Measurements from ENCODE around the gene TIGD6. TPM values are rescaled to one million over a fixed set of nuclear protein-coding genes. Genes with fewer than 3 reads are reported as not detected.
A peak's percentile ranks its signal among the peaks of the same experiment; 100 is the strongest.

The TIGD6 gene
- total RNA-seq, 3 donors from 2014 or later, result 1.9 to 2.4 (median 2.1) TPM

GRCh38 chr5:150024346-150024984 is 24.0 kb upstream of the TIGD6 start:
- ATAC-seq (no peak), DNase-seq (no peak)
- H3K9me3 Mint-ChIP-seq, result no peaks in the 10 kb centered on the region
- peaks cover 3% of the 10 kb centered on the region for H3K4me1 Mint-ChIP-seq (ENCODE audit: low read depth)
- no peak overlapping the region for H3K4me3 Mint-ChIP-seq
- no peaks in the 10 kb centered on the region for H3K27me3 Mint-ChIP-seq (ENCODE audit: low read depth)
- H3K36me3 Mint-ChIP-seq (ENCODE audit: insufficient read depth), result peaks cover 51% of the 10 kb centered on the region

GRCh38 chr5:150023136-150023535 is 22.7 kb upstream of the TIGD6 start:
- Mint-ChIP-seq H3K9me3 (no peaks in the 10 kb centered on the region), H3K27me3 (ENCODE audit: low read depth) (no peaks in the 10 kb centered on the region), H3K4me3 (no peak overlapping the region), H3K36me3 (ENCODE audit: insufficient read depth) (peaks cover 56% of the 10 kb centered on the region), H3K4me1 (ENCODE audit: low read depth) (peaks cover 3% of the 10 kb centered on the region)
- no peak for ATAC-seq
- no peak for DNase-seq

- Mint-ChIP-seq H3K4me3 (no peak overlapping the region), H3K9me3 (no peaks in the 10 kb centered on the region), H3K4me1 (ENCODE audit: low read depth) (peaks cover 3% of the 10 kb centered on the region), H3K36me3 (ENCODE audit: insufficient read depth) (peaks cover 54% of the 10 kb centered on the region), H3K27me3 (ENCODE audit: low read depth) (no peaks in the 10 kb centered on the region)
- DNase-seq, result no peak
- no peak for ATAC-seq
These were observed 22.2 kb upstream of the TIGD6 start for GRCh38 chr5:150022681-150023080.

- H3K36me3 Mint-ChIP-seq (ENCODE audit: insufficient read depth), result peaks cover 52% of the 10 kb centered on the region
- no peak for DNase-seq
- no peaks in the 10 kb centered on the region for H3K9me3 Mint-ChIP-seq
- ATAC-seq, result no peak
- H3K4me3 Mint-ChIP-seq, result no peak overlapping the region
- H3K4me1 Mint-ChIP-seq (ENCODE audit: low read depth), result peaks cover 3% of the 10 kb centered on the region
- H3K27me3 Mint-ChIP-seq (ENCODE audit: low read depth), result no peaks in the 10 kb centered on the region
These were observed 21.7 kb upstream of the TIGD6 start for GRCh38 chr5:150022158-150022531.

GRCh38 chr5:150021491-150022157 is 21.2 kb upstream of the TIGD6 start:
- Mint-ChIP-seq H3K36me3 (ENCODE audit: insufficient read depth) (peaks cover 52% of the 10 kb centered on the region), H3K4me1 (ENCODE audit: low read depth) (peaks cover 3% of the 10 kb centered on the region), H3K27me3 (ENCODE audit: low read depth) (no peaks in the 10 kb centered on the region), H3K9me3 (no peaks in the 10 kb centered on the region), H3K4me3 (no peak overlapping the region)
- DNase-seq (no peak), ATAC-seq (no peak)

GRCh38 chr5:150020249-150020648 is 19.8 kb upstream of the TIGD6 start:
- H3K9me3 Mint-ChIP-seq, result no peaks in the 10 kb centered on the region
- DNase-seq (no peak), ATAC-seq (no peak)
- no peaks in the 10 kb centered on the region for H3K27me3 Mint-ChIP-seq (ENCODE audit: low read depth)
- no peak overlapping the region for H3K4me3 Mint-ChIP-seq
- peaks cover 61% of the 10 kb centered on the region for H3K36me3 Mint-ChIP-seq (ENCODE audit: insufficient read depth)
- H3K4me1 Mint-ChIP-seq (ENCODE audit: low read depth), result peaks cover 3% of the 10 kb centered on the region

- H3K9me3 Mint-ChIP-seq, result no peaks in the 10 kb centered on the region
- DNase-seq (no peak), ATAC-seq (no peak)
- H3K4me3 Mint-ChIP-seq, result no peak overlapping the region
- H3K27me3 Mint-ChIP-seq (ENCODE audit: low read depth), result no peaks in the 10 kb centered on the region
- H3K4me1 Mint-ChIP-seq (ENCODE audit: low read depth), result peaks cover 6% of the 10 kb centered on the region
- peaks cover 77% of the 10 kb centered on the region for H3K36me3 Mint-ChIP-seq (ENCODE audit: insufficient read depth)
These were observed 17.0 kb upstream of the TIGD6 start for GRCh38 chr5:150017226-150018005.

- Mint-ChIP-seq H3K4me3 (no peak overlapping the region), H3K27me3 (ENCODE audit: low read depth) (no peaks in the 10 kb centered on the region), H3K9me3 (no peaks in the 10 kb centered on the region), H3K4me1 (ENCODE audit: low read depth) (peaks cover 4% of the 10 kb centered on the region), H3K36me3 (ENCODE audit: insufficient read depth) (peaks cover 73% of the 10 kb centered on the region)
- no peak for ATAC-seq
- DNase-seq, result no peak
These were observed 16.1 kb upstream of the TIGD6 start for GRCh38 chr5:150016537-150016936.

GRCh38 chr5:150015415-150015814 is 15.0 kb upstream of the TIGD6 start:
- no peak for DNase-seq
- H3K4me1 Mint-ChIP-seq (ENCODE audit: low read depth), result peaks cover 3% of the 10 kb centered on the region
- no peaks in the 10 kb centered on the region for H3K27me3 Mint-ChIP-seq (ENCODE audit: low read depth)
- ATAC-seq, result no peak
- no peaks in the 10 kb centered on the region for H3K9me3 Mint-ChIP-seq
- peaks cover 72% of the 10 kb centered on the region for H3K36me3 Mint-ChIP-seq (ENCODE audit: insufficient read depth)
- H3K4me3 Mint-ChIP-seq, result no peak overlapping the region

GRCh38 chr5:150014456-150014855 is 14.0 kb upstream of the TIGD6 start:
- Mint-ChIP-seq H3K9me3 (no peaks in the 10 kb centered on the region), H3K27me3 (ENCODE audit: low read depth) (no peaks in the 10 kb centered on the region), H3K36me3 (ENCODE audit: insufficient read depth) (peaks cover 73% of the 10 kb centered on the region), H3K4me3 (no peak overlapping the region), H3K4me1 (ENCODE audit: low read depth) (peaks cover 4% of the 10 kb centered on the region)
- ATAC-seq (peak; percentile 63 to 71), DNase-seq (no peak)

GRCh38 chr5:150013931-150014330 is 13.5 kb upstream of the TIGD6 start:
- Mint-ChIP-seq H3K36me3 (ENCODE audit: insufficient read depth) (peaks cover 70% of the 10 kb centered on the region), H3K9me3 (no peaks in the 10 kb centered on the region), H3K4me3 (no peak overlapping the region), H3K4me1 (ENCODE audit: low read depth) (peaks cover 6% of the 10 kb centered on the region), H3K27me3 (ENCODE audit: low read depth) (no peaks in the 10 kb centered on the region)
- ATAC-seq (no peak), DNase-seq (no peak)

GRCh38 chr5:150009671-150010387 is 9.4 kb upstream of the TIGD6 start:
- H3K4me1 Mint-ChIP-seq (ENCODE audit: low read depth), result peaks cover 12% of the 10 kb centered on the region
- H3K27me3 Mint-ChIP-seq (ENCODE audit: low read depth), result no peaks in the 10 kb centered on the region
- no peak for ATAC-seq
- DNase-seq, result no peak
- peaks cover 59% of the 10 kb centered on the region for H3K36me3 Mint-ChIP-seq (ENCODE audit: insufficient read depth)
- no peak overlapping the region for H3K4me3 Mint-ChIP-seq
- no peaks in the 10 kb centered on the region for H3K9me3 Mint-ChIP-seq

GRCh38 chr5:150007050-150007449 is 6.6 kb upstream of the TIGD6 start:
- peaks cover 42% of the 10 kb centered on the region for H3K36me3 Mint-ChIP-seq (ENCODE audit: insufficient read depth)
- H3K4me3 Mint-ChIP-seq, result no peak overlapping the region
- ATAC-seq (no peak), DNase-seq (no peak)
- no peaks in the 10 kb centered on the region for H3K9me3 Mint-ChIP-seq
- peaks cover 26% of the 10 kb centered on the region for H3K4me1 Mint-ChIP-seq (ENCODE audit: low read depth)
- no peaks in the 10 kb centered on the region for H3K27me3 Mint-ChIP-seq (ENCODE audit: low read depth)

GRCh38 chr5:150006318-150006717 is 5.9 kb upstream of the TIGD6 start:
- DNase-seq (no peak), ATAC-seq (no peak)
- Mint-ChIP-seq H3K9me3 (no peaks in the 10 kb centered on the region), H3K36me3 (ENCODE audit: insufficient read depth) (peaks cover 43% of the 10 kb centered on the region), H3K4me1 (ENCODE audit: low read depth) (peaks cover 31% of the 10 kb centered on the region), H3K27me3 (ENCODE audit: low read depth) (no peaks in the 10 kb centered on the region), H3K4me3 (no peak overlapping the region)

Measured in activated T-cell treated with anti-CD3 and anti-CD28 coated beads, Interleukin-2, amount 50 U/mL, for 4 hours (primary cell).